GM12878 (cell line): ENCODE data around the gene UBTF. TPM values are rescaled to one million over a fixed set of nuclear protein-coding genes. Genes with fewer than 3 reads are reported as not detected.
"Not testable (repeated sequence)": the region's sequence is repeated elsewhere in the genome, so short reads cannot be mapped to it uniquely, and the experiment has no call there.

ENCODE experiments used
- ATAC-seq: fragments of 200-7000 bp; cut with Tn5 transposase; 3 replicates; pipeline ENCODE4 v1.9.1; 2020; ENCODE audit warnings: mild to moderate bottlenecking, moderate library complexity
- BruUV-seq: library from RNA; stranded (reverse); fragments of 400-500 nt; replicated peaks from 2 replicates; lab custom pipeline; 2021; lab: Mats Ljungman, UMichigan
- CTCF ChIA-PET: fragments of 300-600 bp; sonication (Branson Sonifier 250); formaldehyde crosslinking; extraction: SDS; loops from one replicate; lab custom pipeline; 2021; ENCODE audit warnings: inconsistent platforms; lab: Yijun Ruan, JAX
- POLR2A ChIA-PET: fragments of 350-600 bp; formaldehyde crosslinking; extraction: SDS; loops from one replicate; lab custom pipeline; 2021; ENCODE audit warnings: inconsistent platforms; lab: Charles Lee
- RAD21 ChIA-PET: fragments of 300-600 bp; sonication (Branson Sonifier 250); formaldehyde crosslinking; loops from one replicate; lab custom pipeline; 2023; ENCODE audit warnings: antibody characterized with exemption; ENCODE audit not compliant: unreplicated experiment; lab: Charles Lee
- SMC1A ChIA-PET: fragments of 300-600 bp; sonication (Branson Sonifier 250); formaldehyde crosslinking; loops from one replicate; lab custom pipeline; 2023; ENCODE audit not compliant: unreplicated experiment, uncharacterized antibody; lab: Charles Lee
- DNase-seq: peaks from one replicate; pipeline ENCODE4 v3.0.0-alpha.2; 2011; ENCODE audit warnings: low read depth, low spot score
- FAIRE-seq: peaks from 3 replicates; lab custom pipeline; 2011; peaks lifted over from hg19 to GRCh38; lab: Jason Lieb, UNC
- H2AFZ ChIP-seq: 2 replicates; pipeline ENCODE4 v1.6.0; 2011; ENCODE audit warnings: low read depth, low read length, control low read depth; ENCODE audit not compliant: control insufficient read depth
- H3K27ac ChIP-seq: 2 replicates; pipeline ENCODE4 v1.5.1; 2011; ENCODE audit warnings: control low read depth; ENCODE audit not compliant: control insufficient read depth, insufficient read depth
- H3K27me3 ChIP-seq, 2 experiments: replicated peaks in 1 of 2; 2 replicates each; pipeline versions ENCODE4 v1.6.0 to v1.6.1; 2011; ENCODE audit warnings: low read length in 1 of 2; ENCODE audit not compliant: control insufficient read depth in 2 of 2, insufficient read depth in 2 of 2
- H3K36me3 ChIP-seq, 2 experiments: 2 replicates each; pipeline ENCODE4 v1.5.1; 2011; ENCODE audit warnings: low read length in 1 of 2; ENCODE audit not compliant: control insufficient read depth in 2 of 2, insufficient read depth in 2 of 2
- H3K4me1 ChIP-seq: 2 replicates; pipeline ENCODE4 v1.6.1; 2011; ENCODE audit warnings: mild to moderate bottlenecking, low read length, moderate library complexity, mixed read lengths; ENCODE audit not compliant: control insufficient read depth, insufficient read depth
- H3K4me2 ChIP-seq: 2 replicates; pipeline ENCODE4 v1.6.0; 2011; ENCODE audit warnings: control low read depth; ENCODE audit not compliant: control insufficient read depth, insufficient read depth
- H3K4me3 ChIP-seq: fragments of 200-600 bp; sonication (generic); 2 replicates; pipeline ENCODE4 v1.5.1; 2016
- H3K79me2 ChIP-seq: 2 replicates; pipeline ENCODE4 v1.6.0; 2011; ENCODE audit warnings: low read length; ENCODE audit not compliant: control insufficient read depth, insufficient read depth
- H3K9ac ChIP-seq: 2 replicates; pipeline ENCODE4 v1.8.0; 2011; ENCODE audit warnings: low read length, control low read depth, mixed read lengths; ENCODE audit not compliant: control insufficient read depth, insufficient read depth
- H3K9me3 ChIP-seq: replicated peaks from 3 replicates; pipeline ENCODE4 v1.5.1; 2011; ENCODE audit warnings: mild to moderate bottlenecking, low read length; ENCODE audit not compliant: control insufficient read depth, insufficient read depth
- H4K20me1 ChIP-seq: 2 replicates; pipeline ENCODE4 v1.6.0; 2011; ENCODE audit not compliant: control insufficient read depth, insufficient read depth
- PML ChIP-seq: IDR thresholded peaks from 2 replicates; pipeline ENCODE4 v1.6.1; 2012; ENCODE audit warnings: low read length, inconsistent platforms
- RAD51 ChIP-seq: fragments of 450-650 bp; IDR thresholded peaks from 2 replicates; pipeline ENCODE4 v1.6.1; 2016; ENCODE audit warnings: moderate library complexity, mild to moderate bottlenecking, inconsistent platforms
- WGBS: methylation state at CpG from one replicate; pipeline ENCODE4 v1.1.6; 2016; ENCODE audit warnings: low lambda C conversion rate; ENCODE audit not compliant: insufficient replicate concordance, insufficient coverage; ENCODE audit errors: missing lambda C conversion rate; 5-methylcytosine and 5-hydroxymethylcytosine counted together
- in situ Hi-C: fragments of 300-500 bp; cut with MboI; formaldehyde crosslinking; loops from 9 replicates; pipeline ENCODE4 v1.14.3; 2018; ENCODE audit warnings: mixed read lengths
- intact Hi-C: fragments of 100-400 bp; cut with micrococcal nuclease; formaldehyde crosslinking; loops from one replicate; pipeline ENCODE4 v1.14.2; 2022; ENCODE audit not compliant: unreplicated experiment
- polyA plus RNA-seq, 11 experiments: library from polyadenylated mRNA; depleted of rRNA in 4 of 11; unstranded in 6 of 11; stranded (reverse) in 5 of 11; fragments of >200 nt; fragmentation: Nextera tagmentation in 4 of 11; fragmentation: Illumina TruSeq in 1 of 11; extraction: Ambion mirVana in 4 of 11; extraction: Trizol in 1 of 11; gene quantifications; 1 replicate in 1 of 11; 2 replicates in 10 of 11; pipeline versions ENCODE4 v1.2.1 to v1.2.3, GENCODE V29; 2011 to 2016; ENCODE audit warnings: inconsistent platforms in 2 of 11, missing spikeins in 2 of 11, low read depth in 1 of 11
- total RNA-seq, 4 experiments: library from RNA; depleted of rRNA in 3 of 4; stranded (reverse); fragments of >200 nt in 3 of 4; fragmentation: Illumina TruSeq in 1 of 4; extraction: Trizol in 1 of 4; gene quantifications; 2 replicates each; pipeline versions ENCODE4 v1.2.1 to v1.2.3, GENCODE V29; 2013 to 2021

UBTF gene
- total and polyA plus RNA-seq, 10 of the 15 experiments (the other 5 are each of a cell fraction or from before 2014, with no cell fraction given): 2.2 to 124 (median 79.6) TPM

GRCh38 chr17:44241106-44241624 is 21.7 kb upstream of the UBTF start:
- no peak overlapping the region for H3K27ac ChIP-seq
- no peaks in the 10 kb centered on the region for H3K36me3 ChIP-seq
- no peak overlapping the region; the same call in 1 of the 2 replicates for H3K9ac ChIP-seq
- no peak overlapping the region for H3K4me3 ChIP-seq
- no peaks in the 10 kb centered on the region for H3K27me3 ChIP-seq
- SMC1A ChIA-PET: interaction anchor here (0.6 to 0.8 kb wide), 3 partner anchors 10 to 95 kb away, joined by 3 to 5 read pairs (median 3); no protein-coding TSS in a partner anchor
- 76% methylated on average over 6 of the region's 6 CpGs for WGBS
- ATAC-seq (peak; percentile 34; the same call in 1 of the 3 replicates), FAIRE-seq (no peak), DNase-seq (no peak)
- no peaks in the 10 kb centered on the region for H3K9me3 ChIP-seq
- BruUV-seq: no TSS peak
- intact Hi-C loops: no loop called here
- no peaks in the 10 kb centered on the region for H4K20me1 ChIP-seq
- H3K79me2 ChIP-seq: no peaks in the 10 kb centered on the region
- H2AFZ ChIP-seq: no peak overlapping the region
- CTCF ChIA-PET: interaction anchor here (1.7 kb wide), 1 partner anchor 19 kb away, joined by 4 read pairs; no protein-coding TSS in a partner anchor
- RAD21 ChIA-PET: no interaction called here
- no peak overlapping the region for H3K4me2 ChIP-seq
- peaks cover 17% of the 10 kb centered on the region for H3K4me1 ChIP-seq
- TF ChIP-seq RAD51: peak; percentile 23; the same call in 1 of the 2 replicates
- TF ChIP-seq PML: no peak
- POLR2A ChIA-PET: no interaction called here
- in situ Hi-C loops: no loop called here

GRCh38 chr17:44237886-44238285 is 18.4 kb upstream of the UBTF start:
- CTCF ChIA-PET, in situ Hi-C loops, POLR2A ChIA-PET, intact Hi-C loops, DNase-seq, H3K27me3 ChIP-seq, H3K36me3 ChIP-seq, SMC1A ChIA-PET, H3K9ac ChIP-seq, H3K79me2 ChIP-seq, H3K27ac ChIP-seq, H3K4me3 ChIP-seq, RAD21 ChIA-PET, H2AFZ ChIP-seq, BruUV-seq, ATAC-seq, H3K4me2 ChIP-seq, H4K20me1 ChIP-seq, H3K9me3 ChIP-seq, FAIRE-seq: not testable (repeated sequence)
- WGBS: 76% methylated on average over 17 of the region's 28 CpGs
- peaks cover 23% of the 10 kb centered on the region for H3K4me1 ChIP-seq
